DLD1 (cell line): ENCODE measurements around the gene CHST8.
"Not testable (repeated sequence)": the region's sequence is repeated elsewhere in the genome, so short reads cannot be mapped to it uniquely, and the experiment has no call there.

Experiments used
- in situ Hi-C: cut with HindIII; loops from 2 replicates; pipeline ENCODE4 v1.10.0; 2017; ENCODE audit warnings: low sequenced_read_pairs

The CHST8 gene

GRCh38 chr19:33616857-33617256 is 4.9 kb upstream of the CHST8 start:
- in situ Hi-C loops = no loop called here

DNA sequence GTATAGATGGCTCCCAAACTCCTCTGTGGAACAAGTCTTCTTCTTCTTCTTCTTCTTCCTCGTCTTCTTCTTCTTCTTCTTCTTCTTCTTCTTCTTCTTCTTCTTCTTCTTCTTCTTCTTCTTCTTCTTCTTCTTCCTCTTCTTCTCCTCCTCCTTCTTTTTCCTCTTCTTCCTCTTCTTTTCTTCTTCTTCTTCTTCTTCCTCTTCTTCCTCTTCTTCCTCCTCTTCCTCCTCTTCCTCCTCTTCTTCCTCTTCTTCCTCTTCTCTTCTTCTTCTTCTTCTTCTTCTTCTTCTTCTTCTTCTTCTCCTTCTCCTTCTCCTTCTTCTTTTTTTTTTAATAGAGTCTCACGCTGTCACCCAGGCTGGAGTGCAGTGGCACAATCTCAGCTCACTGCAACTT is 3.4 kb upstream of the CHST8 start:
- in situ Hi-C loops = not testable (repeated sequence)

DNA sequence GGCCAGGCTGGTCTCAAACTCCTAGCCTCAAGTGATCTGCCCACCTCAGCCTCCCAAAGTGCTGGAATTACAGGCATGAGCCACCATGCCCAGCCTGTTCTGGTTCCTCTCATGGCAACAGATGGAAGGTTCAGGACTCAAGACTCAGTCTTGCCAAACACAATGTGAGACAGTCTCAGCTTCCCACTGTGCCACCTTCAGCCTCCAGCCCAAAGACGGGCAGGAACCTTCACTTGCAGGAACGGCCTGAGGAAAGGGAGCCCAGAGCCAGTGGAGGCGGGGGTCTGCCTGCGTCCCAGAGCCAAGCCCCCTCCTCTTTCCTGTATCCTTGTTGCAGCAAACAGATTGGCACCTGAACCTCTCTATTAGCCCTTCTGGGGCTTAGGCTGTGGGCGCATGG is 2.9 kb upstream of the CHST8 start:
- in situ Hi-C loops = no loop called here

DNA sequence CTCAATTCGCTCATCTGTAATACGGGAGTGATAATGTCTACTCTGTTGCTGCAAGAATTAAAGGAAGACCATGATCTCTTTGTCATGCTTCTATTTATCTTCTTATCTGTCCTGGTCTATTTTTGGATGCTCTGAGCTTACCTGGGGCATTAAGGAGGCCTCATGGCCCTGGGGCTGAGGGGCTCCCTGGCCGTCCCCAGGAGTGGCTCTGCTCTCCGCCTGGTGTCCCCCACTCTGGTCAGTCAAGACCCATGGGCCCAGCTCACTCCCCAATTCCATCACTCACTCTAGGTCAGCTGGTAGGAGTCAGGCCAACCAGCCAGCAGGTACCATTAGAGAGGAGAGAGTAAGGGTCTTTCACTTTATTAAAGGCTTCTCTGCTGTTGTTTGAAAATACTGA is 1.1 kb upstream of the CHST8 start:
- in situ Hi-C loops = no loop called here

DNA sequence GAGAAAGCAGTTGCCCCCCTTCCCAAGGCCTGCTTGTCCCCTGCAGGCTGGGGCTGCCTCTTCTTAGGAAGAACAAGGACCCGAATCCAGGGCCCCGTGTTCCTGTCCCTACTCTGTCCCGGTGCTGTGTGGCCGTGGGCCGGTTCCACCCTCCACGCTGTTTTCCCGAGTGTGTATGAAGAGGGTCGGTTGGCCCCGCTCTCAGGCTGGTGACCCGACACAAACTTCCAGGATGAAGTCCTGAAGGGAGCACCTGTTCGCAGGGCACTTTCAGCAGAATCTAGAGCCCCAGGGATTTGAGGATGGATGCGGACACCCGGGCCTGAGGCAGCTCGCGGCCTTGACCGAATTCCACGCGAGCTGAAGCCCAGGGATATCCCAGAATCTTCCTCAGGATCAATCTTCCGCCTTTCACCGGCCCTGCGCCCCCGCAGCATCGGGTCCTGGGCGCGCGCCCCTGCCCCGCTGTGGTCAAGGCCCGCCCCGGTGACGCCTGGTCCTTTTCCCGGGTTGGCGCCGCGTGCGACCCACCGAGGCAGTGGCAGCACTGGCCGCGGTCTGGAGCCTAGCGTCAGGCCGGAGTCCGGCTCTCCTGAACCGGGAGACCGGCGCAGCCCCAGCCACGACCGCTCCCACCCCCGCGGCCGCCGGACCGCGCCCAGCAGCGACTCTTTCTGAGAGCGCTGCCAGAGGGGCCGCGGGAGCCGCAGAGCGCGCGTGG is 528 bp upstream of the CHST8 start:
- in situ Hi-C loops = no loop called here

DNA sequence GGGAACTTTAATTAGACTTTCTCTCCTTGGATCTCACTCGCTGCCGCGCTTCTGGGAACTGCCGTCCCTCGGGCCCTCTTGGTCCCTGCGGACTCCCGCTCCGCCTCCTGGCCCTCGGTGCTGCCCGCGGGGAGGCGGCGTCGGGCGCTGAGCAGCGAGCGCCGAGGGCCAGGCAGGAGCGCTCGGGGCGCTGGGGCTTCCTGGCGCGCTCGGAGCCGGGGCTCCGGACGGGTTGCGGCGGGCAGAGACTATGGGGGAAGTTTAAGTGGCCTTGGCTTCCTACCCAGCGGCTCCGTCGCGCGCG is 704 bp downstream of the CHST8 start:
- in situ Hi-C loops = no loop called here

DNA sequence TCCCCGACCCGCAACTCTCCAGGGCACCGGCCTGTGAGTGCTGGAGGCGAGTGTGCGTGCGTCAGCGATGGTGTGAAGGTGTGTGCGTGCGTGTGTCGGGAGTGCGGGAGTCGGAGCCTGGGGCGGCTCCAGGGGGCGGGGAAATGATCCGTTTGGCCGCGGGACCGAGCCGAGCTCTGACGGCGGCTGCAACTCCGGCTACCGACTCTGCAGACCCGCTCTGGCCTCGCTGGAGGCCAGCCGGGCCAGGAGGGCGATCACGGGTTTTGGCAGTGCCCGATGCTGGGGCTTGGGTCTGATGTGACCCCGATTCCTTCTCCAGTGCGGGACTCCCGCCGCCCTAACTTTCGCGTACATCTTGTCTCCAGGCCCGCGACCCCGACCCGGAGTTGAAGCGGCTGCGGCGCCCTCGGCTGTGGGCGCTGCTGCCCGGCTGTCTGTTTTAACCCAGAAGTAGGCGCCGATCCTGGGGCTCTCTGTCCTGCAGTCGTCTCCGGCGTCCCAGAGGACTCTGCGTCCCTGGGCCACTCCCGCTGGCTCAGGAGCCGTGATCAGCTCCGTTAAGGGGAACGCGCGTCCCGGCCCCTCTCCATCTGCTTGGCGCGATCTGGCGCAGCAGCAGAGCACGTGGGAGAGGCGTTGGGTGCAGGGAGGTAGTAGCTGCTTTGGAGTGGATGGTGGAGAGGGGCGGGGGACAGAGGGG is 1.2 kb downstream of the CHST8 start:
- in situ Hi-C loops = no loop called here

DNA sequence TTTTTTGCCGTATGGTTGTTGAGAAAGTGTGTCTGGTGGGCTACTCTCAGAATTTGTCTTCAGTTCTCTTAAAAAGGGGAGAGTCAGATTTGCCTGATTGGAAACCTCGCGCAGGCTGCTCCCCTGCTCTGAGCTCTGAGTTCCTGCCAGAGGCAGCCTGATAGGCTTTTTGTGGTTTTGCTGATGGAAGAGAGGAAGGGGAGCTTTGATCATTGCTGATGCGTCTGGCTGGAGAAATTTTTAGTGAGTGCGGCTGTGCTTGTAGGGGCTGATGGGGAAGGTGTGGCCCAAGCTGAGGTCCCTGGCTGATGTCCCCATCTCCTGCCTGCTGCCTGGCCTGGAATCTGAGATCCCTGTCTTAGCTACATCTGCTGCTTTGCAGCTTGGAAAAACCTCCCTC is 2.8 kb downstream of the CHST8 start:
- in situ Hi-C loops = no loop called here

- in situ Hi-C loops = no loop called here
Measured at GRCh38 chr19:33627526-33627925, 5.8 kb downstream of the CHST8 start.

GRCh38 chr19:33627962-33628839 is 6.4 kb downstream of the CHST8 start:
- in situ Hi-C loops = no loop called here

GRCh38 chr19:33628921-33629825 is 7.4 kb downstream of the CHST8 start:
- in situ Hi-C loops = no loop called here

GRCh38 chr19:33629826-33630375 is 8.1 kb downstream of the CHST8 start:
- in situ Hi-C loops = no loop called here

DNA sequence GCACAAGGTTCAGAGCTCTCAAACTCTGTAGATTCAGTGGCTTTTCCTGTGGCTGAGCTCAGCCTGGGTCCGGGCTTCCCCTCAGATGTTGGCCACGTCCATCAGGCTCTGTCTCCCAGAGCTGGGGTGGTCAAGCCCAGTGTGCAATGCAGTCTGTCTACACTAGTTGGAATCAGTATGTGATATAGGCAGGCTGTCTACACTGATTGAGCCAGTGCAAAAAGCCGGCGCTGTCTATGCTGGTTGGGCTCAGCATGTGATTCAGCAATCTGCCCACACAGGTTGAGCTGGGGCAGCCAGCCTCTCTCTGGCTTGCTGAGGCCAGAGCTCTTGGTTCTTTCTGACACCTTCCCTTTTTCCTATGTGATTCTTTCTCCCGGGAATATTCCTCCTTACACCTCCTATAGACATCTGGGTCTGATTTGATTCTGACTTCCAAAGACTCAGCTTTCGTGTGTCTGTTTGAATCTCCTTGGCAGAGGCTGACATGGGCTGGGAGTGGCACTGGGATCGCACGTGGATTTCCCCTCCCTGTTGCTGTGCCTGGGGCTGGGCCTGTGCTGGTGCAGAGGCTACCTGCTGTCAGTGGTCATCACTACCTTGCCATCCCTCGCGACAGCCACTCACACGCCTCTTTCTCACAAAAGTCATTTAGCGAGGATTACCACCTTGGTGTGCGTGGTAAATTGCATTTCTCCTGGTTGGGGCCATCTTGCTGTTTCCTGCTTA is 9.3 kb downstream of the CHST8 start:
- in situ Hi-C loops = no loop called here

- in situ Hi-C loops = no loop called here
Measured at GRCh38 chr19:33631609-33631973, 9.8 kb downstream of the CHST8 start.

GRCh38 chr19:33634361-33635091 is 12.8 kb downstream of the CHST8 start:
- in situ Hi-C loops = no loop called here

DNA sequence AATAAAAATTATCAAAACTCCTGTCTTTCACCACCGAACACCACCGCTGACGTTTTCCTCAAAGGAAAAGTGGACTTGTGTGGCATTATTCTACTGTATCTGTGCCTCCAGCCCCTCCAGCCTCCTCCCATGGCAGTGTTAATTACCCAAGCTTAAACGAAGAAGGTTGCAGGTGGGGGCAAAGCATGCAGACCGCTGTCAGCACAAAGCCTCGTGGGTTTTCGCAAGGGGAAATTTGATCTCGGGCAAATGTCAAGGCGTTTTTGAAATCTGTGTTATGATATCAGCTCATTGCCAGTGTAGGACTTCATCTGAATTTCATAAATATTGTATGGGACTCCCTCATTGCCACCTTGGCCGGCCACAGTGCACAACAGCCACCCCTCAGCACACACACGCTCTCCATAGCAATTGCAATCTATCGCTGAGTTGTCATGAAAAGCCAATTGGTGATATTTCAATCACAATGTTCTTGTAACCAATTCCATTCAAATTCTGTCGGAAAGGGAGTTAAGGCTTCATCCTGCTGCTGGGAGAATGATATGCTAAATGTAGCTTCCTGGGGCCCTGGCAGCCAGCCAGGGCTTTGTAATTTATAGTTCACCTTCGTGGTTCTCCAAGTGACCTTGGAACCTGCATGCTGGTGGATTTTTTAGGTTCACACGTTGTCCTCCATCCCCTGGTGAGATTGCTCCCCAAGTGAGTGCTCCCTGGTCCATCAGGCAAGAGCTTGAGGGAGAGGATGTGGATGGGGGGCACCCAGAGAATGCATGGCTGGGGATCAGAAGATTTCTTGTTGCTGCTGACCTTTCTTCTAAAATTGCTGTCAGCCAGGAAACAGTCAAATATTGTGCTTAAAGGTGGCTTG is 16.6 kb downstream of the CHST8 start:
- in situ Hi-C loops = no loop called here

DNA sequence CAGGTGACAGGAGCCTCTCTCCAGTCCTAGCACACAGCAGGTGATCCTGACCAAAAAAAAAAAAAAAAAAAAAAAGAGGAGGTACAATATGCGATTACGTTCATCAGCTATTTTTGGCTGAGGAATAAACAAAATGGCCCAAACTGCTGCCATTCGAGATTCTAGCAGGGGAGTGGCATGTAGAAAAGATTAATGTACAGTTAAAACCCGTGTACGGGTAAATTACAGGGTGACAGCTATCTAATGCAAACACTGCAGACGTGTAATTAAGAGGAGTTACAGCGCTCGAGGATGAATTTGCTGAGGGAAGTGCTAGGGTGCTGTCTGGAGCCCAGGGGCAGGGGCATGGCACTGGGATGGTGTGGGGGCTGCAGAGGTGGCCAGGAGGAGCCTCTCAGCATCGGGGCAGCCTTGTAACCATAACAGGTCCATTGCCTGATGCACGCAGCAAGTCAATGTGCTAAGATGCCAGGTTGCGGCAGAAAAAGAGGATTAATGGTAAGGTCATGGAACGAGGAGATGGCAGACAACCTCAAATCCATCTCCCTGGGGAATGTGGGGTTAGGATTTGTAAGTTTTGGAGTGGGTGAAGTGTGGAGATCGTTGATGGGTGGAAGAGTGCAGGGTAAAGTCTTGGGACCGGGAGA is 17.4 kb downstream of the CHST8 start:
- in situ Hi-C loops = no loop called here

- in situ Hi-C loops = no loop called here
Measured at GRCh38 chr19:33640773-33641172, 19.0 kb downstream of the CHST8 start.
